PC-9 (cell line): Measurements from ENCODE around the gene USP36. TPM values are rescaled to one million over a fixed set of nuclear protein-coding genes. Genes with fewer than 3 reads are reported as not detected.

ENCODE experiments used
- BruUV-seq: library from RNA; stranded (reverse); fragments of 400-500 nt; replicated peaks from 2 replicates; lab custom pipeline; 2021; lab: Mats Ljungman, UMichigan
- CTCF ChIA-PET: fragments of 300-600 bp; sonication (Branson Sonifier 250); formaldehyde crosslinking; loops from one replicate; lab custom pipeline; 2022; ENCODE audit warnings: antibody characterized with exemption; lab: Charles Lee
- POLR2A ChIA-PET: fragments of 300-600 bp; sonication (Branson Sonifier 250); formaldehyde crosslinking; loops from one replicate; lab custom pipeline; 2022; ENCODE audit warnings: antibody characterized with exemption; ENCODE audit not compliant: unreplicated experiment; lab: Charles Lee
- DNase-seq, 2 experiments: peaks; one replicate each; pipeline versions ENCODE4 v3.0.0 to v3.0.0-alpha.2; 2015 to 2022; ENCODE audit warnings: mixed read lengths in 1 of 2
- H2AFZ ChIP-seq: fragments of 200-600 bp; sonication (generic); 2 replicates; pipeline ENCODE4 v1.8.1; 2017; ENCODE audit warnings: antibody characterized with exemption
- H3F3A ChIP-seq: fragments of 200-600 bp; sonication (generic); 2 replicates; pipeline ENCODE4 v1.8.1; 2017; ENCODE audit warnings: antibody characterized with exemption, mild to moderate bottlenecking, low read depth; ENCODE audit not compliant: insufficient read depth
- H3K27ac ChIP-seq: fragments of 200-600 bp; sonication (generic); 2 replicates; pipeline ENCODE4 v1.6.1; 2016; ENCODE audit warnings: mixed run types
- H3K27me3 ChIP-seq: fragments of 200-600 bp; sonication (generic); 2 replicates; pipeline ENCODE4 v1.6.1; 2016; ENCODE audit warnings: low read depth, mixed run types; ENCODE audit not compliant: insufficient read depth
- H3K36me3 ChIP-seq: fragments of 200-600 bp; sonication (generic); 2 replicates; pipeline ENCODE4 v1.6.1; 2016; ENCODE audit warnings: low read depth, mixed run types
- H3K4me1 ChIP-seq: fragments of 200-600 bp; sonication (generic); replicated peaks from 2 replicates; pipeline ENCODE4 v1.6.1; 2016; ENCODE audit warnings: mixed run types; ENCODE audit not compliant: insufficient read depth
- H3K4me2 ChIP-seq: fragments of 200-600 bp; sonication (generic); 2 replicates; pipeline ENCODE4 v1.6.1; 2017; ENCODE audit warnings: mixed run types
- H3K4me3 ChIP-seq: fragments of 200-600 bp; sonication (generic); 2 replicates; pipeline ENCODE4 v1.6.1; 2016; ENCODE audit warnings: mixed run types
- H3K79me2 ChIP-seq: fragments of 200-600 bp; sonication (generic); 2 replicates; pipeline ENCODE4 v1.6.1; 2017; ENCODE audit warnings: low read depth, mixed run types
- H3K9me2 ChIP-seq: fragments of 200-600 bp; sonication (generic); 2 replicates; pipeline ENCODE4 v1.8.1; 2017; ENCODE audit warnings: mild to moderate bottlenecking; ENCODE audit not compliant: insufficient read depth
- H3K9me3 ChIP-seq: fragments of 200-600 bp; sonication (generic); 2 replicates; pipeline ENCODE4 v1.8.1; 2016; ENCODE audit warnings: low read depth; ENCODE audit not compliant: insufficient read depth
- H4K20me1 ChIP-seq: fragments of 200-600 bp; sonication (generic); 2 replicates; pipeline ENCODE4 v1.8.1; 2017; ENCODE audit not compliant: insufficient read depth
- CTCF ChIP-seq: fragments of 200-600 bp; sonication (generic); conservative IDR thresholded peaks from 2 replicates; pipeline ENCODE4 v1.6.1; 2017; ENCODE audit warnings: mixed run types, antibody characterized with exemption, mild to moderate bottlenecking, moderate library complexity
- EZH2 ChIP-seq: fragments of 200-600 bp; sonication (generic); IDR thresholded peaks from 2 replicates; pipeline ENCODE4 v1.8.0; 2017; ENCODE audit warnings: antibody characterized with exemption, low read depth
- intact Hi-C: fragments of 100-400 bp; cut with micrococcal nuclease; formaldehyde crosslinking; loops from one replicate; pipeline ENCODE4 v1.10.0; 2022; ENCODE audit not compliant: unreplicated experiment
- total RNA-seq: library from RNA; stranded (reverse); gene quantifications from 2 replicates; pipeline ENCODE4 v1.2.3, GENCODE V29; 2021

The USP36 gene
- total RNA-seq, 1 experiment from 2014 or later, result 46.2 TPM

- intact Hi-C loops, result no loop called here
- CTCF ChIA-PET, result no interaction called here
- H2AFZ ChIP-seq, result no peak overlapping the region
- H3K4me2 ChIP-seq, result no peak overlapping the region
- no peak for DNase-seq
- peaks cover 11% of the 10 kb centered on the region; the same call in 1 of the 2 replicates for H3F3A ChIP-seq
- no peaks in the 10 kb centered on the region for H4K20me1 ChIP-seq
- H3K4me3 ChIP-seq, result no peak overlapping the region
- peaks cover 27% of the 10 kb centered on the region for H3K4me1 ChIP-seq
- peaks cover 8% of the 10 kb centered on the region for H3K79me2 ChIP-seq
- no peaks in the 10 kb centered on the region for H3K9me3 ChIP-seq
- TF ChIP-seq CTCF, result no peak
- TF ChIP-seq EZH2, result no peak
- POLR2A ChIA-PET, result no interaction called here
- H3K36me3 ChIP-seq, result no peaks in the 10 kb centered on the region
- no peak overlapping the region for H3K27ac ChIP-seq
- no peaks in the 10 kb centered on the region for H3K9me2 ChIP-seq
- BruUV-seq, result no TSS peak
- no peaks in the 10 kb centered on the region for H3K27me3 ChIP-seq
Measured at GRCh38 chr17:78888941-78889518, 48.4 kb upstream of the USP36 start.

DNA sequence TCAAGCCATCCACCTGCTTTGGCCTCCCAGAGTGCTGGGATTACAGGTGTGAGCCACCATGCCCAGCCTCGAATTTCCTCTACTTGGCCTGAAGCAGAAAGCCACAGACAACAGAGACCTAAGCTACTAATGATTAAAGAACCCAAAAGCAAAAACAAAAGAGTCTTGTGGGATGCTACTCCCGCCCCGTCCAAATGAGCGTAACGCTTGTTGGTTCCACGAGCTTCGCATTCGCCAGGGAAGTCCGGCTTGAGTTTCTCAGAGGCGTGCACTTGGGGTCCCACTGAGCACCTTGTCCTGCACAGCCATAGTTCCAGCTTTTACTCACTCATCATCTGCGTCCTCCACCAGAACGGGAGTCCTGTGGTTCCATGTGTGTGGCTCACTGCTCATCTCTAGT lies 46.3 kb upstream of the USP36 start:
- H3K4me3 ChIP-seq, result no peak overlapping the region
- no peak overlapping the region for H3K4me2 ChIP-seq
- BruUV-seq, result no TSS peak
- peaks cover 23% of the 10 kb centered on the region; the same call in 1 of the 2 replicates for H3F3A ChIP-seq
- no peaks in the 10 kb centered on the region for H4K20me1 ChIP-seq
- peaks cover 8% of the 10 kb centered on the region for H3K79me2 ChIP-seq
- POLR2A ChIA-PET, result no interaction called here
- H3K4me1 ChIP-seq, result peaks cover 47% of the 10 kb centered on the region
- H3K36me3 ChIP-seq, result no peaks in the 10 kb centered on the region
- CTCF ChIA-PET, result interaction anchor here (0.9 kb wide), 1 partner anchor 12 kb away, joined by 3 read pairs; no protein-coding TSS in a partner anchor
- H3K27ac ChIP-seq, result no peak overlapping the region
- TF ChIP-seq CTCF (no peak), EZH2 (no peak)
- H3K27me3 ChIP-seq, result no peaks in the 10 kb centered on the region
- H3K9me2 ChIP-seq, result no peaks in the 10 kb centered on the region
- no peaks in the 10 kb centered on the region for H3K9me3 ChIP-seq
- no peak for DNase-seq
- intact Hi-C loops, result no loop called here
- H2AFZ ChIP-seq, result no peak overlapping the region

GRCh38 chr17:78885956-78886355 lies 45.3 kb upstream of the USP36 start:
- 0 out of 2 replicates have a peak overlapping the region, but pooled peaks have one; percentile 4 for H3K4me2 ChIP-seq
- DNase-seq, result peak; percentile 39 to 67
- POLR2A ChIA-PET, result interaction anchor here (0.6 kb wide), 1 partner anchor 117 kb away, joined by 4 read pairs; no protein-coding TSS in a partner anchor

More at GRCh38 chr17:78885956-78886355, 45.3 kb upstream of the USP36 start:
- H3K36me3 ChIP-seq, result no peaks in the 10 kb centered on the region
- no peaks in the 10 kb centered on the region for H4K20me1 ChIP-seq
- H2AFZ ChIP-seq, result no peak overlapping the region
- peaks cover 23% of the 10 kb centered on the region; the same call in 1 of the 2 replicates for H3F3A ChIP-seq
- peaks cover 12% of the 10 kb centered on the region for H3K79me2 ChIP-seq
- no peaks in the 10 kb centered on the region for H3K9me3 ChIP-seq
- TF ChIP-seq EZH2 (no peak), CTCF (no peak)
- no peaks in the 10 kb centered on the region for H3K27me3 ChIP-seq
- H3K4me1 ChIP-seq, result peaks cover 48% of the 10 kb centered on the region
- CTCF ChIA-PET, result interaction anchor here (0.9 kb wide), 2 partner anchors 13 kb away, joined by 3 read pairs; no protein-coding TSS in a partner anchor
- H3K27ac ChIP-seq, result no peak overlapping the region
- BruUV-seq, result no TSS peak
- H3K9me2 ChIP-seq, result no peaks in the 10 kb centered on the region
- intact Hi-C loops, result no loop called here
- H3K4me3 ChIP-seq, result no peak overlapping the region
